Activated CD8-positive, alpha-beta memory T cell treated with anti-CD3 and anti-CD28 coated beads for 1 hour (primary cell): Measurements from ENCODE around the gene NCOA1.

Experiments used
- DNase-seq, 2 donors: peaks; one replicate each; pipeline ENCODE4 v3.0.0-alpha.2; 2020; ENCODE audit warnings: low read depth in 1 of 2; ENCODE audit errors: extremely low read depth in 1 of 2

NCOA1 gene

GRCh38 chr2:24501813-24502212, 10.8 kb downstream of the NCOA1 start:
- DNase-seq, result no peak

- no peak for DNase-seq
These were observed 14.7 kb downstream of the NCOA1 start for GRCh38 chr2:24505534-24506275.

DNA sequence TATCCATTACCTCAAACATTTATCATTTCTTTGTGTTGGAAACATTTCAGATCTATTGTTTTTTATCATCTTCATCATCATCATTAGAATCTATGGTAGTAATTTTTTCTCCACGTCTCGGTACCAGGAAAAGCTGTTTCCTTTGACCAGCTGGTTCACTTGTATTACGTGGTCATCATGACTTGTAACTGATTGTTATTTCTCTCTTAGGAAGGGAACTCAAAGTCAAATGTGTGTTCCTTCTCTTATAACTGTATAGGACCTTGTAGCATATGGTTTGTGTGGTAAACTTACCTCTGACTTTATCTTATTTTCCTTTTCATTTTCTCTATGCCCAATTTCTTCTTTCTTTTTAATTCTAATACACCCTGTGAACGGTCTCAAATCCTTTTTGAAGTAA, 16.5 kb downstream of the NCOA1 start:
- no peak for DNase-seq

- DNase-seq, result no peak
These were observed 17.8 kb downstream of the NCOA1 start for GRCh38 chr2:24508878-24509277.

- no peak for DNase-seq
These were observed 18.4 kb downstream of the NCOA1 start for GRCh38 chr2:24509425-24509824.

- DNase-seq, result no peak
These were observed 18.8 kb downstream of the NCOA1 start for GRCh38 chr2:24509840-24510239.

- no peak for DNase-seq
These were observed 19.7 kb downstream of the NCOA1 start for GRCh38 chr2:24510771-24511170.

- DNase-seq, result no peak
These were observed 20.1 kb downstream of the NCOA1 start for GRCh38 chr2:24511198-24511597.

DNA sequence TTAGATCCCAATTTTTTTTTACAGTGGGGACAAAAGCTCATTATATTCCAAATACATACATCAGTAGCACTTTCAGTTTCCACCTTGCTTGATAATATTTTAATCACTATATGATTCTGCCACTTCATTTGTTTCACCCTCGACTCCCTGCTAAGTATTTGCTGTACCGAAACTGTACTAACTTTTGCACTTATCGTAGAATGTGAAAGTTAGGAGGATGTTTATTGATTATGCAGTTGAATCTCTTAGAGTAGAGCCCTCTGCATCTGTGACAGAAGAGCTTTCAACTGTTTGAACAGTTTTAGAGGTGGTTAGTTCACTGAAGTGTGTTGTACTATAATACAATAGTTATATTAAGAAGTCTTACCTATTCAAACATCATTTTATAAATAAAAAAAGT, 20.8 kb downstream of the NCOA1 start:
- no peak for DNase-seq

GRCh38 chr2:24512404-24512803, 21.4 kb downstream of the NCOA1 start:
- no peak for DNase-seq

GRCh38 chr2:24512831-24513230, 21.8 kb downstream of the NCOA1 start:
- no peak for DNase-seq

- DNase-seq, result no peak
These were observed 22.4 kb downstream of the NCOA1 start for GRCh38 chr2:24513281-24514071.

GRCh38 chr2:24514820-24515219, 23.8 kb downstream of the NCOA1 start:
- DNase-seq, result no peak

GRCh38 chr2:24515335-24515734, 24.3 kb downstream of the NCOA1 start:
- no peak for DNase-seq

- no peak for DNase-seq
These were observed 24.8 kb downstream of the NCOA1 start for GRCh38 chr2:24515831-24516230.

DNA sequence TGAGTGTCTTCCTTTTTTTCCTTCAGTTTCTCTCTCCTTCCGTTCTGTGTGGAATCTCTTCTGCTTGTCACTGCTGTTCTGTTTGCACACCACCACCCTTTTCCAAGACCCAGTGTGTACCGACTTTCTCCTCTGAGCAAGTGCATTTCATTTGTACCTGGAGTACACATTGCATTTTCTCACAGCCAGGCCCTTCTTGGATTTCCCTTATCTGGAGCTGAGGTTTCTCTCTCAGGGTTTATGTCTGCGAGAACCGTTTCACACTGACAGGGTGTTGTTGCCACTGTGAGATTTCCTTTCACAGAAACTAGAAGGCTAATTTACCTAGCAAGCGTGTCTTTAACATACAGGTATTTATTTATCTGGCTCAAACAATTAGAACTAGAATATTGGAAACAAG, 26.2 kb downstream of the NCOA1 start:
- no peak for DNase-seq

DNA sequence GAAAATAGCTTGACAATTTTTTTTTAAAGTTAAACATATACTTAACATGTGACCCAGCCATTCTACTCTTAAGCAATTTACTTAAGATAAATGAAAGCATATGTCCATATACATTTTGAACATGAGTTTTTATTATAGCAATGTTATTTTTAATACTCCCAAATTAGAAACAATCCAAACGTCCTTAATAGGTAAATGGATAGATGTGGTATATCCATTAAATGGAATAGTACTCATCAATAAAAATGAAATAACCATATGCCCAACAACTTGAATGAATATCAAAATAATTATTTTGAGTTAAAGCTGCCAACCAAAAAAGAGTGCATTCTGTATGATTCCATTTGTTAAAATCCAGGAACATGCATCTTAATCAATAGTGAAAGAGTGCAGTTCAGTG, 29.1 kb downstream of the NCOA1 start:
- no peak for DNase-seq

DNA sequence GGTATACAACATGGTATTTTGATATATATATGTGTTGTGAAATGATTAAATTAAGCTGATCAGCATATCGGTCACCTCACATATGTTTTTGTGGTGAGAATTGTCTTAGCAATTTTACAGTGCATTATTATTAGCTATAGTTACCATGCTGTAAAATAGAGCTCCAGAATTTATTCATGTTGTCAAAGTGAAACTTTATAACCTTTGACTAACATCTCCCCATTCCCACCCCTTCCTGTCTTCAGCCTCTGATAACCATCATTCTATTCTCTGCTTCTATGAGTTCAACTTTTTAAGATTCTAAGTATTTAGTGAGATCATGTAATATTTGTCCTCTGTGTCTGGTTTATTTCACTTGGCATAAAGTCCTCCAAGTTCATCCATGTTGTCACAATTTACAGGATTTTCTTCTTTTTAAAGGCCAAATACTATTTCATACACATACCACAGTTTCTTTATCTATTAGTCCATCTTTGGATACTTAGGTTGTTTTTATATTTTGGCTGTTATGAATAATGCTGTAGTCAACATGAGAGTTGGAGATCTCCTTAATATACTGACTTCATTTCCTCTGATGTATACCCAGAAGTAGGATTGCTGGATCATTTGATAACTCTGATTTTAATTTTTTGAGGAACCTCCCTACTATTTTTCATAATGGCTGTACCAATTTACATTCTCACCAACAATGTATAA, 30.3 kb downstream of the NCOA1 start:
- no peak for DNase-seq

DNA sequence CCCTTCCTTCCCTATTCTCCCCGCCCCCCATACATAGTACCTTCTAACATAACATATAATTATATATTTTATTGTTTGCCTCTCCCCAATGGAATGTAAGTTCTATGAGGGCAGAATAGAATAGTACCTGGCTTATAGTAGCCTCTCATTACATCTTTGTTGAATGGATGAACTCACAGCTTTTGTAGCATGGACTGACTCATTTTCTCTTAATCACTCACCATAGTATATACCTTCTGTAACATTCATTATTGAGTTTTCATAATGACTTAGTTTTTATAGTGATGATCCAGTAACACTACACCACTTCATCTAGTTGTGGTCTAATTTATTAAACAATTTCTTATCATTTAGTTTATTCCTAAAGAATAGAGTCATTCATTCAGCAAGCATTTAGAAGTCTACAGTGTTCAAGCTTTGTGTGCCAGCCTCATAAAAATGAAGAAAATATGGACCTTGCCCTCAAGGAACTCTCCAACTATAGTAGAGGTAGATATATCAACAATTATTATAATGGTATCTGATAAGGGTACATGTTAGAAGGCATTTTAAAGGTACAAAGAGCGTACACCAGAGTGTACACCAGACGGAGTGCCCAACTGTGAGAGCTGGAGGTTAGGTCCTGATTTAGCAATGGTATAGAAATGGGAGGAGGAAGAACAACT, 31.1 kb downstream of the NCOA1 start:
- DNase-seq, result no peak

- DNase-seq, result no peak
These were observed 36.5 kb downstream of the NCOA1 start for GRCh38 chr2:24527536-24527935.

DNA sequence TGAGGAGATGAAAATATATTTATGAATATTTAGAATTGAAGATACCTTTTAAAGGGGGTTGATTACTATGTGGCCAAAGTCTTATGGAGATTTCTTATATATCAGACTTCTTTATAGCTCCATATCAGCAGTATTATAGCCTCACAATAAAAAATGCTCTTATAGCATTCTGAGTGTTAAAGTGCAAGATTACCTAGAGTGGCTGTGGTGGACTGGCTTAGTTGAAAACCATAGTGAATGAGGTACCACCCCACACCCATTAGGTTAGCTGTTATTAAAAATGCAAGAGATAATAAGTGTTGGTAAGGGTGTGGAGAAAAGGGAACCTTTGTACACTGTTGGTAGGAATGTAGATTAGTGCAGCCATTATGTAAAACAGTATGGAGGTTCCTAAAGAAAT, 39.7 kb downstream of the NCOA1 start:
- no peak for DNase-seq
